Activated CD4-positive, alpha-beta memory T cell treated with anti-CD3 and anti-CD28 coated beads for 36 hours (primary cell): Measurements from ENCODE around the gene EFNB3. TPM values are rescaled to one million over a fixed set of nuclear protein-coding genes. Genes with fewer than 3 reads are reported as not detected.

Experiments
- CTCF ChIA-PET: fragments of 350-600 bp; sonication (Branson Sonifier 250); formaldehyde crosslinking; loops from one replicate; lab custom pipeline; 2021; ENCODE audit warnings: antibody characterized with exemption, inconsistent platforms; lab: Charles Lee
- POLR2A ChIA-PET: fragments of 350-600 bp; sonication (Branson Sonifier 250); formaldehyde crosslinking; loops from one replicate; lab custom pipeline; 2021; ENCODE audit warnings: antibody characterized with exemption; lab: Charles Lee
- DNase-seq: peaks from one replicate; pipeline ENCODE4 v3.0.0-alpha.2; 2020
- H3K27ac Mint-ChIP-seq: one replicate; pipeline ENCODE4 v1.8.0; 2021; ENCODE audit warnings: mixed read lengths
- H3K27me3 Mint-ChIP-seq: one replicate; pipeline ENCODE4 v1.8.0; 2021; ENCODE audit warnings: mixed read lengths
- H3K36me3 Mint-ChIP-seq: one replicate; pipeline ENCODE4 v1.8.0; 2021; ENCODE audit warnings: mixed read lengths
- H3K4me1 Mint-ChIP-seq: one replicate; pipeline ENCODE4 v1.8.0; 2021; ENCODE audit warnings: low read depth, mixed read lengths
- H3K4me3 Mint-ChIP-seq: one replicate; pipeline ENCODE4 v1.8.0; 2021; ENCODE audit warnings: mild to moderate bottlenecking, mixed read lengths
- H3K9me3 Mint-ChIP-seq: one replicate; pipeline ENCODE4 v1.8.0; 2021; ENCODE audit warnings: mixed read lengths
- intact Hi-C: fragments of 100-400 bp; cut with micrococcal nuclease; formaldehyde crosslinking; loops from one replicate; pipeline ENCODE4 v1.15.1; 2023
- total RNA-seq, 2 experiments: library from RNA; stranded (reverse); gene quantifications; one replicate each; pipeline ENCODE4 v1.2.3, GENCODE V29; 2021

The EFNB3 gene
- not detected for total RNA-seq

DNA sequence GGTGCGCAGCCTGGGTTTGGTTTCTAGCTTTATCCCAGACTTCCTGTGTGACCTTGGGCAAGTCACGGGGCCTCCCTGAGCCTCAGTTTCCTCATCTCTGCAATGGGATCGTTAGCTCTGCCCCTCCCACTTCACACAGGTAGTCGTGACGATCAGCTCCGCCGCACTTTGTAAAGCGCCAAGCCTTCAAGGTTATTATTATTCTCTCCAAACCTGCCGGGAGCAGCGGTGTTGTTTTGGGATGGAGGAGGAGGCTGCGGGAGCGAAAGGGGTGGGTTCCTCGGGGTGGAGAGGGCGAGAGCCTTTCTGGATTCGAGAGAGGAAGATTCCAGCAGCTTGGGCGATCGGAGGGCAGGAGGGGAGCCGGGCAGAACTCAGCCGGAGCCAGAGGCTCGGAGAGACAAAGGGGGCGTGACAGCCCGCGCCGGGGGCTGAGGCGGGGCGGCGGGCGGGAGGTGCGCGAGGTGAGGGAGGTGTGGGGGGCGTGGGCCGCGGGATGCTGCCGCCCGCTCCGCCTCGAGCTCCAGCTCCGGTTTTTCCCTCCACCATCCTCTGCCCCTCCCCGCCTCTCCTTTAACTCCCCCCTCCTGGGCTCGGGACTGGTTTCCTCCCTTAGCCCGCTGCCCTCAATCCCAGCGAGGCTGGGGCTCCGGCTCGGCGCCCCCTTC is at the start of gene EFNB3:
TSS of gene EFNB3 (plus strand) at position 602 of the 668 bp plus-strand sequence. CDS start 397 bp downstream, outside the sequence.
- peaks cover 47% of the 10 kb centered on the region for H3K27me3 Mint-ChIP-seq
- peak within 1 kb of the TSS; percentile 31 for H3K4me3 Mint-ChIP-seq
- ChIA-PET POLR2A (no interaction called here), CTCF (interaction anchor here (0.5 to 1.5 kb wide), 2 partner anchors 16 to 352 kb away, joined by 3 to 5 read pairs; partner anchors contain the start of gene WRAP53)
- H3K4me1 Mint-ChIP-seq: peaks cover 15% of the 10 kb centered on the region
- H3K27ac Mint-ChIP-seq: no peak within 1 kb of the TSS
- DNase-seq: no peak
- peaks cover 27% of the 10 kb centered on the region for H3K36me3 Mint-ChIP-seq
- intact Hi-C loops: no loop called here
- no peaks in the 10 kb centered on the region for H3K9me3 Mint-ChIP-seq

- Mint-ChIP-seq H3K9me3 (no peaks in the 10 kb centered on the region), H3K4me3 (no peak overlapping the region), H3K27me3 (peaks cover 22% of the 10 kb centered on the region), H3K27ac (no peak overlapping the region), H3K36me3 (no peaks in the 10 kb centered on the region), H3K4me1 (peaks cover 6% of the 10 kb centered on the region)
- intact Hi-C loops: no loop called here
- no peak for DNase-seq
- CTCF ChIA-PET: no interaction called here
- POLR2A ChIA-PET: no interaction called here
Measured at GRCh38 chr17:7655541-7655840, 49.5 kb upstream of the EFNB3 start.

DNA sequence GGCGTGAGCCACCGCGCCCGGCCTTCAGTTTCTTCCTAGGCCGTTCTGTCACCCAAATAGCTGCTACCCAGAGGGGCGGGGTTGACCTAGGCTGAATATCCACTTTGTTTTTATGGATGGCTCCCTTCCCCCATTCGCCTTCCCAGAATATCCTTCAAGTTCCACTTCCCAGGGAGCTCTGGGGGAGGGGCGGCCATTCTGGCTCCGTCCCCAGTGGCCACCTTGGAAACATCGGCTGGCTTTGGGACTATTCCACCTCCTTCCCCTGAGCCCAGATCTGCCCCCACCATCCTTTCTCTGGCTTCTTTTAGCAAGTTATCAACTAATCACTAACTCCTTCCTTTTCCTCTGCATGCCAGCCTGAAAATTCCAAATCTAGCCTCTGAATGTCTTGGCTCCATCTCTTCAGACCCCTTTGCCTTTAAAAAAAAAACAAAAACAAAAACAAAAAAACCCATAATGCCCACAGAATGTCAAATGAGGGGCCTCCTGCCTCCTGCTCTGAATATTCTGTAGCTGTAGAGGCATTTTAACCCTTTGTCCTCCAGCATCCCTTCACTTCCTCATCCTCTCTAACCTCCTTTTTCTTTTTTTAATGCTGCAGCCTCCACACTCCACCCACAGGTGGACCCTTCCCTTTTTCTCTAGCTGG is 47.9 kb upstream of the EFNB3 start:
- POLR2A ChIA-PET: interaction anchor here (0.7 kb wide), 1 partner anchor 126 kb away, joined by 4 read pairs; no protein-coding TSS in a partner anchor
- no peak for DNase-seq
- CTCF ChIA-PET: interaction anchor here (1.0 kb wide), 1 partner anchor 25 kb away, joined by 3 read pairs; no protein-coding TSS in a partner anchor
- no peaks in the 10 kb centered on the region for H3K36me3 Mint-ChIP-seq
- no peaks in the 10 kb centered on the region for H3K4me1 Mint-ChIP-seq
- no peaks in the 10 kb centered on the region for H3K9me3 Mint-ChIP-seq
- H3K27ac Mint-ChIP-seq: no peak overlapping the region
- peaks cover 13% of the 10 kb centered on the region for H3K27me3 Mint-ChIP-seq
- intact Hi-C loops: no loop called here
- H3K4me3 Mint-ChIP-seq: no peak overlapping the region

DNA sequence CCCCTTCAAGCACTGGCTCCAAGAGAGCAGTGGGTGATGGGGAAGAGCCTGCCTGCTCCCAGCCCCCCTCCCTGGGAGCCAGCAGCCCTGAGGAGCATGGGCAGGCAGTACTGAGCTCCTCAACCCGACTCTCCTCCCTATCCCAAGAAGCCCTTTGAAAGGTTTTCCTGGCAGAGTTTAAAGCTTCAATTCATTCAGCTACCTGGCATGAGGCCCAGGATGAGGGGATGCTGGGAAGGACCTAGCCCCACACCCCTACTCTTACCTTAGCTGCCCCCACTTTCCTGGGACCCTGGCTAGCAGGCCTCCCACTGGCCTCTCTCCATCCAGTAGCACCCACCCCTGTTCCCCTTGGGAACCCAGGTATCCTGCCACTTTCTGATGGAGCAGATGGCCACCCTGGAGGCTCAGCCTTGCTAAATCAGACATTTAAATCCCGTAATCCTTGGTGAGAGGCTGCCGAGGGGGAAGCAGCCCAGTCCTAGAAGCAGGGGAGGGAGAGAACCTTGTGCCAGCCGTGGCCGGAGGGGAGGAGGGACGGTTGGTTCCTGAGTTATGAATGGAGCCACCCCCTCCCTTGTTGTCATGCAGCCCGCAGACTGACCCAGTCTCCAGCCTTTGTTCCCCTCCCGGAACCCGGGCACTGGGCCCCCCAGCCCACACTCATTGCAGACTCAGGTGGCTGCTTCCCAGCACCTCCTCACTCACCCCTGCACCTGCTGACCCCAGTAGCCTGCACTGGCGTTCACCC is 37.2 kb upstream of the EFNB3 start:
- CTCF ChIA-PET: interaction anchor here (0.6 kb wide), 2 partner anchors 116 to 158 kb away, joined by 3 read pairs; no protein-coding TSS in a partner anchor
- H3K9me3 Mint-ChIP-seq: no peaks in the 10 kb centered on the region
- no peak overlapping the region for H3K27ac Mint-ChIP-seq
- H3K36me3 Mint-ChIP-seq: peaks cover 18% of the 10 kb centered on the region
- intact Hi-C loops: no loop called here
- no peak for DNase-seq
- POLR2A ChIA-PET: interaction anchor here (1.0 kb wide), 1 partner anchor 20 kb away, joined by 3 read pairs; the partner anchor contains the start of gene TP53
- no peaks in the 10 kb centered on the region for H3K27me3 Mint-ChIP-seq
- no peaks in the 10 kb centered on the region for H3K4me1 Mint-ChIP-seq
- no peak overlapping the region for H3K4me3 Mint-ChIP-seq

GRCh38 chr17:7668482-7668881 is 36.5 kb upstream of the EFNB3 start:
- DNase-seq: no peak
- Mint-ChIP-seq H3K27me3 (no peaks in the 10 kb centered on the region), H3K4me3 (no peak overlapping the region), H3K27ac (no peak overlapping the region), H3K9me3 (peaks cover 3% of the 10 kb centered on the region), H3K36me3 (peaks cover 24% of the 10 kb centered on the region), H3K4me1 (no peaks in the 10 kb centered on the region)
- CTCF ChIA-PET: no interaction called here
- POLR2A ChIA-PET: no interaction called here
- intact Hi-C loops: no loop called here

DNA sequence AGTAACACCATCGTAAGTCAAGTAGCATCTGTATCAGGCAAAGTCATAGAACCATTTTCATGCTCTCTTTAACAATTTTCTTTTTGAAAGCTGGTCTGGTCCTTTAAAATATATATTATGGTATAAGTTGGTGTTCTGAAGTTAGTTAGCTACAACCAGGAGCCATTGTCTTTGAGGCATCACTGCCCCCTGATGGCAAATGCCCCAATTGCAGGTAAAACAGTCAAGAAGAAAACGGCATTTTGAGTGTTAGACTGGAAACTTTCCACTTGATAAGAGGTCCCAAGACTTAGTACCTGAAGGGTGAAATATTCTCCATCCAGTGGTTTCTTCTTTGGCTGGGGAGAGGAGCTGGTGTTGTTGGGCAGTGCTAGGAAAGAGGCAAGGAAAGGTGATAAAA is 31.8 kb upstream of the EFNB3 start:
- Mint-ChIP-seq H3K4me1 (no peaks in the 10 kb centered on the region), H3K27me3 (no peaks in the 10 kb centered on the region), H3K27ac (no peak overlapping the region), H3K4me3 (no peak overlapping the region), H3K9me3 (peaks cover 9% of the 10 kb centered on the region), H3K36me3 (peaks cover 42% of the 10 kb centered on the region)
- intact Hi-C loops: no loop called here
- ChIA-PET CTCF (interaction anchor here (1.1 to 3.4 kb wide), 15 partner anchors 11 to 318 kb away, joined by 3 to 21 read pairs (median 5); partner anchors contain the start of genes FXR2, SAT2, SHBG and TP53), POLR2A (interaction anchor here (1.0 kb wide), 1 partner anchor 46 kb away, joined by 3 read pairs; the partner anchor contains the start of gene SAT2)
- peak; percentile 68 for DNase-seq

DNA sequence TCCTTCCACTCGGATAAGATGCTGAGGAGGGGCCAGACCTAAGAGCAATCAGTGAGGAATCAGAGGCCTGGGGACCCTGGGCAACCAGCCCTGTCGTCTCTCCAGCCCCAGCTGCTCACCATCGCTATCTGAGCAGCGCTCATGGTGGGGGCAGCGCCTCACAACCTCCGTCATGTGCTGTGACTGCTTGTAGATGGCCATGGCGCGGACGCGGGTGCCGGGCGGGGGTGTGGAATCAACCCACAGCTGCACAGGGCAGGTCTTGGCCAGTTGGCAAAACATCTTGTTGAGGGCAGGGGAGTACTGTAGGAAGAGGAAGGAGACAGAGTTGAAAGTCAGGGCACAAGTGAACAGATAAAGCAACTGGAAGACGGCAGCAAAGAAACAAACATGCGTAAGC is 30.1 kb upstream of the EFNB3 start:
- no peak overlapping the region for H3K4me3 Mint-ChIP-seq
- ChIA-PET POLR2A (interaction anchor here (0.7 kb wide), 1 partner anchor 26 kb away, joined by 3 read pairs; no protein-coding TSS in a partner anchor), CTCF (no interaction called here)
- no peaks in the 10 kb centered on the region for H3K4me1 Mint-ChIP-seq
- H3K36me3 Mint-ChIP-seq: peaks cover 39% of the 10 kb centered on the region
- DNase-seq: no peak
- no peaks in the 10 kb centered on the region for H3K27me3 Mint-ChIP-seq
- intact Hi-C loops: no loop called here
- no peak overlapping the region for H3K27ac Mint-ChIP-seq
- peaks cover 9% of the 10 kb centered on the region for H3K9me3 Mint-ChIP-seq

DNA sequence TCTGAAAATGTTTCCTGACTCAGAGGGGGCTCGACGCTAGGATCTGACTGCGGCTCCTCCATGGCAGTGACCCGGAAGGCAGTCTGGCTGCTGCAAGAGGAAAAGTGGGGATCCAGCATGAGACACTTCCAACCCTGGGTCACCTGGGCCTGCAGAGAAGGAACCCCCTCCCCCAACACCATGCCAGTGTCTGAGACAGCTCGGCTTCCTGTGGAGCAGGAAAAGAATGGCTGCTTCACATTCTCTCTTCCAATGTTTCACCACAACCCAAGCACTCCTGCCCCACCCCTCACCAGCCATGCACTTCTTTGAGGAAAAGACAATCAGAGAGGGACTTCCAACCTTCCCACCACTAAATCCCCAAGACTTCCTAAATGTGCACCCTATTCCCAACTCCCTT is 28.5 kb upstream of the EFNB3 start:
- H3K27me3 Mint-ChIP-seq: no peaks in the 10 kb centered on the region
- peaks cover 32% of the 10 kb centered on the region for H3K36me3 Mint-ChIP-seq
- DNase-seq: no peak
- peaks cover 9% of the 10 kb centered on the region for H3K9me3 Mint-ChIP-seq
- H3K4me1 Mint-ChIP-seq: no peaks in the 10 kb centered on the region
- ChIA-PET POLR2A (no interaction called here), CTCF (no interaction called here)
- no peak overlapping the region for H3K4me3 Mint-ChIP-seq
- intact Hi-C loops: no loop called here
- no peak overlapping the region for H3K27ac Mint-ChIP-seq

- CTCF ChIA-PET: no interaction called here
- H3K36me3 Mint-ChIP-seq: peaks cover 30% of the 10 kb centered on the region
- H3K4me1 Mint-ChIP-seq: peaks cover 2% of the 10 kb centered on the region
- H3K4me3 Mint-ChIP-seq: no peak overlapping the region
- DNase-seq: no peak
- peaks cover 9% of the 10 kb centered on the region for H3K9me3 Mint-ChIP-seq
- H3K27ac Mint-ChIP-seq: no peak overlapping the region
- H3K27me3 Mint-ChIP-seq: no peaks in the 10 kb centered on the region
- intact Hi-C loops: no loop called here
- POLR2A ChIA-PET: interaction anchor here (0.6 kb wide), 1 partner anchor 778 kb away, joined by 3 read pairs; no protein-coding TSS in a partner anchor
Measured at GRCh38 chr17:7677388-7678067, 27.5 kb upstream of the EFNB3 start.

DNA sequence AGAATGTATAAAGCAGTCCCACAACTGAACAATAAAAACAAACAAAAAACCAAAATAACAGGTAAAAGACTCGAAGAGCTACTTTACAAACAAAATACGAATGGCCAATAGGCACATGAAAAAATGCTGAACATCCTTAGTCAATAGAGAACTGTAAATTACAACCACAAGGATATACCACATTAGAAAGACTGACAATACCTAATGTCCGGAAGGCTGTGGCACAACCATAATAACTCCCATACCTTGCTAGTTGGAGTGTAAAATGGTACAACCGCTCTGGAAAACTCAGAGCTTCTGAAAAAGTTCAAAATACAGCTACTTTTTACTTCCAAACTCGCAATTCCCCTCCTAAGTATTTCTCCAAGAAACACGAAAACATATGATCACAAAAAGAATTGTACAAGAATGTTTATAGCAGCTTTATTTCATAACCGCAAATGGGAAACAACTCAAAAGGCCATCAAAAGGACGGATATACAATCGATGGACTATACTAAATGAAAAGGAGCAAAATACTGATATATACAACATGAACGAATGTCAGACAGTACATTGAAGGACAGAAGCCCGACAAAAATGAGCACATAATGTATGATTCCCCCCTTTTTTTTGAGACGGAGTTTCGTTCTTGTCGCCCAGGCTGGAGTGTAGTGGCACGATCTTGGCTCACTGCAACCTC is 20.0 kb upstream of the EFNB3 start:
- Mint-ChIP-seq H3K36me3 (peaks cover 26% of the 10 kb centered on the region), H3K4me1 (peaks cover 31% of the 10 kb centered on the region), H3K4me3 (peak overlapping the region; percentile 100), H3K27me3 (no peaks in the 10 kb centered on the region), H3K27ac (peak overlapping the region; percentile 100), H3K9me3 (no peaks in the 10 kb centered on the region)
- intact Hi-C loops: loop anchor here (5.0 to 10.0 kb wide), 3 partner anchors 203 to 750 kb away; partner anchors contain the start of genes CTDNEP1, ELP5, NDEL1 and POLR2A
- POLR2A ChIA-PET: interaction anchor here (0.8 to 5.3 kb wide), 4 partner anchors 58 to 132 kb away, joined by 3 to 56 read pairs (median 21); partner anchors contain the start of genes MPDU1 and SAT2
- no peak for DNase-seq
- CTCF ChIA-PET: interaction anchor here (0.7 to 4.5 kb wide), 6 partner anchors 12 to 638 kb away, joined by 3 to 15 read pairs (median 6); partner anchors contain the start of gene TMEM102
